ENCODE results near the gene DNAJC11.
A peak's percentile ranks its signal among the peaks of the same experiment; 100 is the strongest.

The DNAJC11 gene

GRCh38 chr1:6730473-6730872 lies 28.9 kb upstream of the DNAJC11 start:
- Histone ChIP-seq H3K79me2 (ENCODE audit: low read length) (no peaks in the 10 kb centered on the region), H3K27me3 (replicated peaks; ENCODE audit: insufficient read depth, low read length) (peaks cover 70% of the 10 kb centered on the region), H3K4me3 (ENCODE audit: low read length) (no peak overlapping the region), H3K36me3 (replicated peaks; ENCODE audit: insufficient read depth, low read length) (no peaks in the 10 kb centered on the region), H3K27ac (ENCODE audit: low read length) (no peak overlapping the region), H4K20me1 (ENCODE audit: insufficient read depth, low read length) (no peaks in the 10 kb centered on the region), H3K4me1 (ENCODE audit: low read length) (no peaks in the 10 kb centered on the region), H3K9ac (ENCODE audit: low read length) (no peak overlapping the region), H3K4me2 (ENCODE audit: low read depth, low read length) (no peak overlapping the region), H3K9me2 (replicated peaks; ENCODE audit: insufficient read depth, low read length) (no peaks in the 10 kb centered on the region), H3K9me3 (replicated peaks; ENCODE audit: insufficient read depth, low read length) (no peaks in the 10 kb centered on the region), H3F3A (ENCODE audit: insufficient read depth, low read length) (no peaks in the 10 kb centered on the region), H2AFZ (ENCODE audit: low read length) (no peak overlapping the region)
- no peak for DNase-seq
- no peak for TF ChIP-seq CTCF (IDR thresholded peaks at IDR 0.05; ENCODE audit: low read length)
- TF ChIP-seq EZH2 (optimal IDR thresholded peaks at IDR 0.05; ENCODE audit: low read depth, low read length), result no peak
- TF ChIP-seq EZH2phosphoT487 (IDR thresholded peaks at IDR 0.05; ENCODE audit: low read length), result no peak

- Histone ChIP-seq H3F3A (ENCODE audit: insufficient read depth, low read length) (no peaks in the 10 kb centered on the region), H3K27ac (ENCODE audit: low read length) (no peak overlapping the region), H2AFZ (ENCODE audit: low read length) (no peak overlapping the region), H4K20me1 (ENCODE audit: insufficient read depth, low read length) (no peaks in the 10 kb centered on the region), H3K27me3 (replicated peaks; ENCODE audit: insufficient read depth, low read length) (peaks cover 76% of the 10 kb centered on the region), H3K9me2 (replicated peaks; ENCODE audit: insufficient read depth, low read length) (no peaks in the 10 kb centered on the region), H3K4me3 (ENCODE audit: low read length) (no peak overlapping the region), H3K79me2 (ENCODE audit: low read length) (no peaks in the 10 kb centered on the region), H3K4me2 (ENCODE audit: low read depth, low read length) (no peak overlapping the region), H3K36me3 (replicated peaks; ENCODE audit: insufficient read depth, low read length) (no peaks in the 10 kb centered on the region), H3K9ac (ENCODE audit: low read length) (no peak overlapping the region), H3K4me1 (ENCODE audit: low read length) (no peaks in the 10 kb centered on the region), H3K9me3 (replicated peaks; ENCODE audit: insufficient read depth, low read length) (no peaks in the 10 kb centered on the region)
- no peak for TF ChIP-seq EZH2 (optimal IDR thresholded peaks at IDR 0.05; ENCODE audit: low read depth, low read length)
- peak; percentile 88 for TF ChIP-seq CTCF (IDR thresholded peaks at IDR 0.05; ENCODE audit: low read length)
- peak; percentile 46 for DNase-seq
Measured at GRCh38 chr1:6727535-6727934, 25.9 kb upstream of the DNAJC11 start.

- Histone ChIP-seq H3K9me3 (replicated peaks; ENCODE audit: insufficient read depth, low read length) (no peaks in the 10 kb centered on the region), H4K20me1 (ENCODE audit: insufficient read depth, low read length) (no peaks in the 10 kb centered on the region), H3K79me2 (ENCODE audit: low read length) (no peaks in the 10 kb centered on the region), H3K4me1 (ENCODE audit: low read length) (no peaks in the 10 kb centered on the region), H2AFZ (ENCODE audit: low read length) (no peak overlapping the region), H3K4me2 (ENCODE audit: low read depth, low read length) (no peak overlapping the region), H3K27me3 (replicated peaks; ENCODE audit: insufficient read depth, low read length) (peaks cover 73% of the 10 kb centered on the region), H3K9ac (ENCODE audit: low read length) (no peak overlapping the region), H3K4me3 (ENCODE audit: low read length) (no peak overlapping the region), H3K27ac (ENCODE audit: low read length) (no peak overlapping the region), H3K36me3 (replicated peaks; ENCODE audit: insufficient read depth, low read length) (no peaks in the 10 kb centered on the region), H3K9me2 (replicated peaks; ENCODE audit: insufficient read depth, low read length) (no peaks in the 10 kb centered on the region), H3F3A (ENCODE audit: insufficient read depth, low read length) (no peaks in the 10 kb centered on the region)
- DNase-seq, result no peak
- TF ChIP-seq EZH2phosphoT487 (IDR thresholded peaks at IDR 0.05; ENCODE audit: low read length), result no peak
- no peak for TF ChIP-seq CTCF (IDR thresholded peaks at IDR 0.05; ENCODE audit: low read length)
- TF ChIP-seq EZH2 (optimal IDR thresholded peaks at IDR 0.05; ENCODE audit: low read depth, low read length), result no peak
Measured at GRCh38 chr1:6726253-6726652, 24.6 kb upstream of the DNAJC11 start.

All from MM.1S (cell line).